ENCODE results near the gene AVEN. TPM values are rescaled to one million over a fixed set of nuclear protein-coding genes. Genes with fewer than 3 reads are reported as not detected.

Gene AVEN
- polyA plus RNA-seq, 1 donor (not counting 4 experiments of a cell fraction or from before 2014, with no cell fraction given) = 16.6 TPM

DNA sequence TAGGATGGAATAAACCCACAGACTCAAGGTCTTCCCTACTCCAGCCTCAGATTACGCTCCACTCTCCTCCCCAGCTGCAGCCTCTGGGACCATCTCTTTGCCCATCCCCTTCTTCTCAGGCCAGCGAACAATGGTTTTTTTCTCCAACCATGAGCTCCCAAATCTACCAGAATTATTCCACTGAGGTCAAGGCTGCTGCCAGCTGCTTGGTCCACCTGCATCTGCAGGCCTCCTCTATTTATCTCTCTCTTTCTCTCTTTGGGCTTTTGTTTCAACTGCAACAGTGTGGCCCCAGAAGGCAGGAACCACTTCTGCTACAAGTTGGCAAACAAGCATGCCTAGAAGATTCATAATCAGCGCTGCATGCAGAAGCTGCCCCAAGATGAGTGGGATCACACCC lies 51.6 kb downstream of the AVEN start:
- Histone ChIP-seq H3K9me1 (ENCODE audit: control insufficient read depth, extremely low read depth, insufficient read depth, low read length) (no peaks in the 10 kb centered on the region), H3K79me2 (ENCODE audit: control insufficient read depth, insufficient read depth, low read length) (no peaks in the 10 kb centered on the region), H2AFZ (ENCODE audit: control insufficient read depth, low read length) (no peak overlapping the region), H3K9ac (ENCODE audit: control insufficient read depth, extremely low read depth, insufficient read depth, low read length) (no peak overlapping the region), H3K27ac (ENCODE audit: control insufficient read depth, insufficient read depth, low read length) (no peak overlapping the region), H3K9me3 (ENCODE audit: control insufficient read depth, low read depth, low read length) (no peaks in the 10 kb centered on the region), H3K4me2 (ENCODE audit: control insufficient read depth, extremely low read depth, insufficient read depth, low read depth, low read length) (no peak overlapping the region), H4K20me1 (ENCODE audit: control insufficient read depth, extremely low read depth, insufficient read depth, low read length) (no peaks in the 10 kb centered on the region), H3K4me1 (ENCODE audit: control insufficient read depth, extremely low read depth, insufficient read depth, low read length) (no peaks in the 10 kb centered on the region), H3K4me3 (ENCODE audit: control insufficient read depth in 2 of 3, extremely low read depth in 1 of 3, insufficient read depth in 2 of 3, low read depth in 1 of 3, low read length in 3 of 3) (no peak overlapping the region), H3K27me3 (ENCODE audit: control insufficient read depth, extremely low read depth, insufficient read depth, low read length) (no peaks in the 10 kb centered on the region), H3K36me3 (ENCODE audit: control insufficient read depth in 2 of 2, extremely low read depth in 1 of 2, insufficient read depth in 2 of 2, low read length in 2 of 2) (no peaks in the 10 kb centered on the region)
- dilution Hi-C loops (cut with MboI; ENCODE audit: extremely low pct_ligation_motif_present, low sequenced_read_pairs) = no loop called here
- no peak for TF ChIP-seq CTCF (optimal IDR thresholded peaks at IDR 0.05 in 1 of 3, IDR thresholded peaks at IDR 0.05 in 1 of 3, conservative IDR thresholded peaks at IDR 0.05 in 1 of 3; ENCODE audit: extremely low read depth in 1 of 3, insufficient read depth in 2 of 3, low read length in 3 of 3)
- TF ChIP-seq EZH2 (IDR thresholded peaks at IDR 0.05; ENCODE audit: low read length) = no peak
- FAIRE-seq = no peak
- DNase-seq (ENCODE audit: low read depth, low spot score) = no peak

DNA sequence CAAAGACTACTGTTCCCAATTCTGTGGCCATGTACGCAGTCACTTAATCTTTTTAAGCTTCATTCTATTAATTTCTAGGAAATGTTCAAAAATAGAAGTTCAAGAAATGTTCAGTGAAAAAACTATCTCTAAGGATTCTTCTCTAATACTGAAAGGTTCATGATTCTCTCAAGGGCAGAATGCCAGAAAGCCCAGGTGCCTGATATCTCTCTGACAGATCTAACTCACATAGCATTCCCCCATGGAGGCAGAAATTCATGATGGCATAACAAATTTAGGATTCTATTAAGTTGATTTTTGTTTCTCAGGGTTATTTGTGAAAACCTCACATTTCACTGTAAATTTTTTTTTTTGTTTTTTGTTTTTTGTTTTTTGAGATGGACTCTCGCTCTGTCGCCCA lies 53.3 kb downstream of the AVEN start:
- Histone ChIP-seq H3K4me3 (ENCODE audit: control insufficient read depth in 2 of 3, extremely low read depth in 1 of 3, insufficient read depth in 2 of 3, low read depth in 1 of 3, low read length in 3 of 3) (no peak overlapping the region), H3K36me3 (ENCODE audit: control insufficient read depth in 2 of 2, extremely low read depth in 1 of 2, insufficient read depth in 2 of 2, low read length in 2 of 2) (no peaks in the 10 kb centered on the region), H4K20me1 (ENCODE audit: control insufficient read depth, extremely low read depth, insufficient read depth, low read length) (no peaks in the 10 kb centered on the region), H3K27ac (ENCODE audit: control insufficient read depth, insufficient read depth, low read length) (no peak overlapping the region), H3K9ac (ENCODE audit: control insufficient read depth, extremely low read depth, insufficient read depth, low read length) (no peak overlapping the region), H3K79me2 (ENCODE audit: control insufficient read depth, insufficient read depth, low read length) (no peaks in the 10 kb centered on the region), H2AFZ (ENCODE audit: control insufficient read depth, low read length) (no peak overlapping the region), H3K27me3 (ENCODE audit: control insufficient read depth, extremely low read depth, insufficient read depth, low read length) (no peaks in the 10 kb centered on the region), H3K4me2 (ENCODE audit: control insufficient read depth, extremely low read depth, insufficient read depth, low read depth, low read length) (no peak overlapping the region), H3K4me1 (ENCODE audit: control insufficient read depth, extremely low read depth, insufficient read depth, low read length) (no peaks in the 10 kb centered on the region), H3K9me3 (ENCODE audit: control insufficient read depth, low read depth, low read length) (no peaks in the 10 kb centered on the region), H3K9me1 (ENCODE audit: control insufficient read depth, extremely low read depth, insufficient read depth, low read length) (no peaks in the 10 kb centered on the region)
- no peak for DNase-seq (ENCODE audit: low read depth, low spot score)
- dilution Hi-C loops (cut with MboI; ENCODE audit: extremely low pct_ligation_motif_present, low sequenced_read_pairs) = no loop called here
- FAIRE-seq = no peak
- TF ChIP-seq CTCF (optimal IDR thresholded peaks at IDR 0.05 in 1 of 3, IDR thresholded peaks at IDR 0.05 in 1 of 3, conservative IDR thresholded peaks at IDR 0.05 in 1 of 3; ENCODE audit: extremely low read depth in 1 of 3, insufficient read depth in 2 of 3, low read length in 3 of 3) (no peak), EZH2 (IDR thresholded peaks at IDR 0.05; ENCODE audit: low read length) (no peak)
